ENCODE measurements around the gene KLF7.

KLF7 gene

GRCh38 chr2:207121784-207122183, 44.0 kb downstream of the KLF7 start:
- Histone ChIP-seq H3K9me3 (ENCODE audit: insufficient read depth, low read length, severe bottlenecking) (no peaks in the 10 kb centered on the region), H3K36me3 (ENCODE audit: insufficient read depth, low read length) (no peaks in the 10 kb centered on the region), H4K20me1 (ENCODE audit: insufficient read depth, low read length) (no peaks in the 10 kb centered on the region), H3K27ac (ENCODE audit: low read length) (no peak overlapping the region), H3K4me3 (ENCODE audit: low read depth in 1 of 2, low read length in 2 of 2) (no peak overlapping the region), H3K27me3 (ENCODE audit: insufficient read depth, low read length, poor library complexity) (no peaks in the 10 kb centered on the region), H3K4me2 (ENCODE audit: insufficient read depth, low read length) (no peak overlapping the region), H3K9ac (ENCODE audit: low read depth, low read length) (no peak overlapping the region), H3K79me2 (ENCODE audit: insufficient read depth, low read length) (no peaks in the 10 kb centered on the region), H2AFZ (ENCODE audit: low read depth, low read length) (no peak overlapping the region), H3K4me1 (ENCODE audit: insufficient read depth, low read length) (no peaks in the 10 kb centered on the region)
- ATAC-seq (ENCODE audit: insufficient read depth, low read depth) (no peak), DNase-seq (no peak)
- no peak for TF ChIP-seq CTCF (IDR thresholded peaks at IDR 0.05; ENCODE audit: borderline replicate concordance, extremely low read depth, low read length, poor library complexity, severe bottlenecking)
- no peak for TF ChIP-seq EZH2 (IDR thresholded peaks at IDR 0.05; ENCODE audit: borderline replicate concordance, low read depth, low read length, severe bottlenecking)

GRCh38 chr2:207119048-207119447, 46.7 kb downstream of the KLF7 start:
- ATAC-seq (ENCODE audit: insufficient read depth, low read depth) (no peak), DNase-seq (no peak)
- Histone ChIP-seq H3K4me1 (ENCODE audit: insufficient read depth, low read length) (no peaks in the 10 kb centered on the region), H3K9me3 (ENCODE audit: insufficient read depth, low read length, severe bottlenecking) (no peaks in the 10 kb centered on the region), H3K36me3 (ENCODE audit: insufficient read depth, low read length) (no peaks in the 10 kb centered on the region), H3K27me3 (ENCODE audit: insufficient read depth, low read length, poor library complexity) (no peaks in the 10 kb centered on the region), H3K4me2 (ENCODE audit: insufficient read depth, low read length) (no peak overlapping the region), H2AFZ (ENCODE audit: low read depth, low read length) (no peak overlapping the region), H3K79me2 (ENCODE audit: insufficient read depth, low read length) (no peaks in the 10 kb centered on the region), H3K9ac (ENCODE audit: low read depth, low read length) (no peak overlapping the region), H4K20me1 (ENCODE audit: insufficient read depth, low read length) (no peaks in the 10 kb centered on the region), H3K27ac (ENCODE audit: low read length) (no peak overlapping the region), H3K4me3 (ENCODE audit: low read depth in 1 of 2, low read length in 2 of 2) (no peak overlapping the region)
- TF ChIP-seq EZH2 (IDR thresholded peaks at IDR 0.05; ENCODE audit: borderline replicate concordance, low read depth, low read length, severe bottlenecking) (no peak), CTCF (IDR thresholded peaks at IDR 0.05; ENCODE audit: borderline replicate concordance, extremely low read depth, low read length, poor library complexity, severe bottlenecking) (no peak)

- Histone ChIP-seq H3K9me3 (ENCODE audit: insufficient read depth, low read length, severe bottlenecking) (no peaks in the 10 kb centered on the region), H4K20me1 (ENCODE audit: insufficient read depth, low read length) (no peaks in the 10 kb centered on the region), H3K79me2 (ENCODE audit: insufficient read depth, low read length) (no peaks in the 10 kb centered on the region), H3K9ac (ENCODE audit: low read depth, low read length) (no peak overlapping the region), H3K27ac (ENCODE audit: low read length) (no peak overlapping the region), H3K36me3 (ENCODE audit: insufficient read depth, low read length) (no peaks in the 10 kb centered on the region), H3K27me3 (ENCODE audit: insufficient read depth, low read length, poor library complexity) (no peaks in the 10 kb centered on the region), H3K4me3 (ENCODE audit: low read depth in 1 of 2, low read length in 2 of 2) (no peak overlapping the region), H3K4me2 (ENCODE audit: insufficient read depth, low read length) (no peak overlapping the region), H3K4me1 (ENCODE audit: insufficient read depth, low read length) (no peaks in the 10 kb centered on the region), H2AFZ (ENCODE audit: low read depth, low read length) (no peak overlapping the region)
- ATAC-seq (ENCODE audit: insufficient read depth, low read depth) (no peak), DNase-seq (no peak)
- TF ChIP-seq CTCF (IDR thresholded peaks at IDR 0.05; ENCODE audit: borderline replicate concordance, extremely low read depth, low read length, poor library complexity, severe bottlenecking) (no peak), EZH2 (IDR thresholded peaks at IDR 0.05; ENCODE audit: borderline replicate concordance, low read depth, low read length, severe bottlenecking) (no peak)
These were observed 48.1 kb downstream of the KLF7 start for GRCh38 chr2:207117668-207118067.

All from DND-41 (cell line).